HG03045 (cell line): Measurements from ENCODE around the gene DGKG.

Experiments
- ATAC-seq: cut with Tn5 transposase; IDR thresholded peaks from one replicate; pipeline ENCODE4 v1.9.1; 2021; ENCODE audit warnings: mild to moderate bottlenecking, moderate library complexity; ENCODE audit not compliant: unreplicated experiment

Gene DGKG

GRCh38 chr3:186281176-186281575, 80.9 kb downstream of the DGKG start:
- no peak for ATAC-seq

- no peak for ATAC-seq
These were observed 81.3 kb downstream of the DGKG start for GRCh38 chr3:186280737-186281136.

- no peak for ATAC-seq
These were observed 84.6 kb downstream of the DGKG start for GRCh38 chr3:186277268-186277909.

- ATAC-seq: no peak
These were observed 86.6 kb downstream of the DGKG start for GRCh38 chr3:186275436-186275835.

GRCh38 chr3:186273586-186273985, 88.4 kb downstream of the DGKG start:
- no peak for ATAC-seq

- no peak for ATAC-seq
These were observed 91.3 kb downstream of the DGKG start for GRCh38 chr3:186270701-186271100.

GRCh38 chr3:186268616-186269448, 93.2 kb downstream of the DGKG start:
- no peak for ATAC-seq

- ATAC-seq: no peak
These were observed 94.3 kb downstream of the DGKG start for GRCh38 chr3:186267758-186268157.

GRCh38 chr3:186264608-186265400, 97.2 kb downstream of the DGKG start:
- ATAC-seq: no peak

GRCh38 chr3:186261638-186262037, 100.4 kb downstream of the DGKG start:
- ATAC-seq: no peak

- no peak for ATAC-seq
These were observed 101.3 kb downstream of the DGKG start for GRCh38 chr3:186260726-186261125.

GRCh38 chr3:186259612-186260383, 102.2 kb downstream of the DGKG start:
- ATAC-seq: peak; percentile 69

- ATAC-seq: no peak
These were observed 103.1 kb downstream of the DGKG start for GRCh38 chr3:186258968-186259367.

- ATAC-seq: no peak
These were observed 104.2 kb downstream of the DGKG start for GRCh38 chr3:186257866-186258265.

GRCh38 chr3:186255703-186256331, 106.2 kb downstream of the DGKG start:
- no peak for ATAC-seq

- ATAC-seq: peak; percentile 66
These were observed 107.1 kb downstream of the DGKG start for GRCh38 chr3:186254676-186255650.

- ATAC-seq: no peak
These were observed 110.0 kb downstream of the DGKG start for GRCh38 chr3:186251948-186252619.

GRCh38 chr3:186248850-186249249, 113.2 kb downstream of the DGKG start:
- no peak for ATAC-seq
